Measurements from ENCODE around the gene RNASEH2A.

RNASEH2A gene

DNA sequence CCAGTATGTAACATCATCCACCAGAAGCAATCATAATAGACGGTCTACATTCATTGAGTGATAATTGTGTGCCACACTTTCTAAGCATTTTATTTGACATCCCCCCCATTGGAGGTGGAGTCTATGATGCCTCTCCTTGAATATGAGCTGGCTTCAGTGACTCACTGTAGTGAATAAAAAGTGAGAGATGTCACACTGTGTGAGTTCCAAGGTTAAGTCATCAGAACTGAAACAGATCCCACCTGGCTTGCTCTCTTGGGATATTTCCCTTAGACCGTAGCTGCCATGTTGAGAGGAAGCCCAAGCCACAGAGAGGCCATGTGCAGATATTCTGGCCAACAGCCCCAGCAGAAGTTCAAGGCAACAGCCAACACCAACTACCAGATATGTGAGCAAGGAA, 15.4 kb downstream of the RNASEH2A start:
- no peaks in the 10 kb centered on the region for H3K9me2 ChIP-seq (ENCODE audit: low read depth, low read length)
- no peak overlapping the region for H2AFZ ChIP-seq (ENCODE audit: low read length)
- no peaks in the 10 kb centered on the region for H4K20me1 ChIP-seq (ENCODE audit: insufficient read depth, low read length)
- no peaks in the 10 kb centered on the region for H3K27me3 ChIP-seq (ENCODE audit: insufficient read depth, low read length)
- H3K27ac ChIP-seq (ENCODE audit: low read depth, low read length, poor library complexity, severe bottlenecking): no peak overlapping the region
- H3K4me2 ChIP-seq (ENCODE audit: low read length): no peak overlapping the region
- no peak overlapping the region for H3K4me3 ChIP-seq (ENCODE audit: low read depth, low read length, poor library complexity, severe bottlenecking)
- TF ChIP-seq, protein P1, sequence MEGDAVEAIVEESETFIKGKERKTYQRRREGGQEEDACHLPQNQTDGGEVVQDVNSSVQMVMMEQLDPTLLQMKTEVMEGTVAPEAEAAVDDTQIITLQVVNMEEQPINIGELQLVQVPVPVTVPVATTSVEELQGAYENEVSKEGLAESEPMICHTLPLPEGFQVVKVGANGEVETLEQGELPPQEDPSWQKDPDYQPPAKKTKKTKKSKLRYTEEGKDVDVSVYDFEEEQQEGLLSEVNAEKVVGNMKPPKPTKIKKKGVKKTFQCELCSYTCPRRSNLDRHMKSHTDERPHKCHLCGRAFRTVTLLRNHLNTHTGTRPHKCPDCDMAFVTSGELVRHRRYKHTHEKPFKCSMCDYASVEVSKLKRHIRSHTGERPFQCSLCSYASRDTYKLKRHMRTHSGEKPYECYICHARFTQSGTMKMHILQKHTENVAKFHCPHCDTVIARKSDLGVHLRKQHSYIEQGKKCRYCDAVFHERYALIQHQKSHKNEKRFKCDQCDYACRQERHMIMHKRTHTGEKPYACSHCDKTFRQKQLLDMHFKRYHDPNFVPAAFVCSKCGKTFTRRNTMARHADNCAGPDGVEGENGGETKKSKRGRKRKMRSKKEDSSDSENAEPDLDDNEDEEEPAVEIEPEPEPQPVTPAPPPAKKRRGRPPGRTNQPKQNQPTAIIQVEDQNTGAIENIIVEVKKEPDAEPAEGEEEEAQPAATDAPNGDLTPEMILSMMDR (IDR thresholded peaks at IDR 0.05; ENCODE audit: low read length): no peak
- no peak for TF ChIP-seq EZH2 (IDR thresholded peaks at IDR 0.05; ENCODE audit: borderline replicate concordance, low read length)
- no peaks in the 10 kb centered on the region for H3K9me3 ChIP-seq (ENCODE audit: low read length)
- no peaks in the 10 kb centered on the region for H3K79me2 ChIP-seq (ENCODE audit: insufficient read depth, low read length)
- H3K9ac ChIP-seq (ENCODE audit: low read length): no peak overlapping the region
- no peaks in the 10 kb centered on the region for H3K4me1 ChIP-seq (ENCODE audit: insufficient read depth, low read length, severe bottlenecking)
- no peaks in the 10 kb centered on the region for H3F3A ChIP-seq (ENCODE audit: insufficient read depth, low read length)
- no peaks in the 10 kb centered on the region for H3K36me3 ChIP-seq (ENCODE audit: insufficient read depth, low read length)

GRCh38 chr19:12825254-12826131, 19.1 kb downstream of the RNASEH2A start:
- H3F3A ChIP-seq (ENCODE audit: insufficient read depth, low read length): no peaks in the 10 kb centered on the region
- H2AFZ ChIP-seq (ENCODE audit: low read length): no peak overlapping the region
- no peak overlapping the region for H3K27ac ChIP-seq (ENCODE audit: low read depth, low read length, poor library complexity, severe bottlenecking)
- no peaks in the 10 kb centered on the region for H3K4me1 ChIP-seq (ENCODE audit: insufficient read depth, low read length, severe bottlenecking)
- no peaks in the 10 kb centered on the region for H3K36me3 ChIP-seq (ENCODE audit: insufficient read depth, low read length)
- H3K4me2 ChIP-seq (ENCODE audit: low read length): no peak overlapping the region
- H3K9me2 ChIP-seq (ENCODE audit: low read depth, low read length): no peaks in the 10 kb centered on the region
- no peaks in the 10 kb centered on the region for H3K79me2 ChIP-seq (ENCODE audit: insufficient read depth, low read length)
- no peaks in the 10 kb centered on the region for H3K9me3 ChIP-seq (ENCODE audit: low read length)
- H3K4me3 ChIP-seq (ENCODE audit: low read depth, low read length, poor library complexity, severe bottlenecking): no peak overlapping the region
- TF ChIP-seq, protein P1 (IDR thresholded peaks at IDR 0.05; ENCODE audit: low read length): no peak
- H3K9ac ChIP-seq (ENCODE audit: low read length): no peak overlapping the region
- no peaks in the 10 kb centered on the region for H3K27me3 ChIP-seq (ENCODE audit: insufficient read depth, low read length)
- no peaks in the 10 kb centered on the region for H4K20me1 ChIP-seq (ENCODE audit: insufficient read depth, low read length)

- Histone ChIP-seq H3K9me3 (ENCODE audit: low read length) (no peaks in the 10 kb centered on the region), H2AFZ (ENCODE audit: low read length) (no peak overlapping the region), H3K9me2 (ENCODE audit: low read depth, low read length) (no peaks in the 10 kb centered on the region), H3K27me3 (ENCODE audit: insufficient read depth, low read length) (no peaks in the 10 kb centered on the region), H3K27ac (ENCODE audit: low read depth, low read length, poor library complexity, severe bottlenecking) (no peak overlapping the region), H3F3A (ENCODE audit: insufficient read depth, low read length) (peaks cover 5% of the 10 kb centered on the region), H3K4me1 (ENCODE audit: insufficient read depth, low read length, severe bottlenecking) (peaks cover 9% of the 10 kb centered on the region), H4K20me1 (ENCODE audit: insufficient read depth, low read length) (no peaks in the 10 kb centered on the region), H3K4me3 (ENCODE audit: low read depth, low read length, poor library complexity, severe bottlenecking) (no peak overlapping the region), H3K79me2 (ENCODE audit: insufficient read depth, low read length) (no peaks in the 10 kb centered on the region), H3K9ac (ENCODE audit: low read length) (no peak overlapping the region), H3K36me3 (ENCODE audit: insufficient read depth, low read length) (no peaks in the 10 kb centered on the region), H3K4me2 (ENCODE audit: low read length) (peak overlapping the region; percentile 33; the same call in 1 of the 2 replicates)
- TF ChIP-seq, protein P1 (IDR thresholded peaks at IDR 0.05; ENCODE audit: low read length): no peak
- TF ChIP-seq EZH2 (IDR thresholded peaks at IDR 0.05; ENCODE audit: borderline replicate concordance, low read length): no peak
These were observed 22.1 kb downstream of the RNASEH2A start for GRCh38 chr19:12828494-12828893.

Data from OCI-LY1 (cell line).